ENCODE data around the gene RABGEF1.

- TF ChIP-seq POLR2A (IDR thresholded peaks at IDR 0.05) = no peak
- no peak for TF ChIP-seq CTCF (IDR thresholded peaks at IDR 0.05)
Observed at GRCh38 chr7:66735154-66735553, 5.4 kb upstream of the RABGEF1 start.

Data from testis (tissue), 2 donors.